ENCODE measurements around the gene SLAMF1. TPM values are rescaled to one million over a fixed set of nuclear protein-coding genes. Genes with fewer than 3 reads are reported as not detected.

Gene SLAMF1, protein sequence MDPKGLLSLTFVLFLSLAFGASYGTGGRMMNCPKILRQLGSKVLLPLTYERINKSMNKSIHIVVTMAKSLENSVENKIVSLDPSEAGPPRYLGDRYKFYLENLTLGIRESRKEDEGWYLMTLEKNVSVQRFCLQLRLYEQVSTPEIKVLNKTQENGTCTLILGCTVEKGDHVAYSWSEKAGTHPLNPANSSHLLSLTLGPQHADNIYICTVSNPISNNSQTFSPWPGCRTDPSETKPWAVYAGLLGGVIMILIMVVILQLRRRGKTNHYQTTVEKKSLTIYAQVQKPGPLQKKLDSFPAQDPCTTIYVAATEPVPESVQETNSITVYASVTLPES
- 1 to 10 TPM in 2 of 4 donors, under 1 TPM in 1, not detected in 1; 0.33 to 3.7 (median 3.2) TPM for total RNA-seq

DNA sequence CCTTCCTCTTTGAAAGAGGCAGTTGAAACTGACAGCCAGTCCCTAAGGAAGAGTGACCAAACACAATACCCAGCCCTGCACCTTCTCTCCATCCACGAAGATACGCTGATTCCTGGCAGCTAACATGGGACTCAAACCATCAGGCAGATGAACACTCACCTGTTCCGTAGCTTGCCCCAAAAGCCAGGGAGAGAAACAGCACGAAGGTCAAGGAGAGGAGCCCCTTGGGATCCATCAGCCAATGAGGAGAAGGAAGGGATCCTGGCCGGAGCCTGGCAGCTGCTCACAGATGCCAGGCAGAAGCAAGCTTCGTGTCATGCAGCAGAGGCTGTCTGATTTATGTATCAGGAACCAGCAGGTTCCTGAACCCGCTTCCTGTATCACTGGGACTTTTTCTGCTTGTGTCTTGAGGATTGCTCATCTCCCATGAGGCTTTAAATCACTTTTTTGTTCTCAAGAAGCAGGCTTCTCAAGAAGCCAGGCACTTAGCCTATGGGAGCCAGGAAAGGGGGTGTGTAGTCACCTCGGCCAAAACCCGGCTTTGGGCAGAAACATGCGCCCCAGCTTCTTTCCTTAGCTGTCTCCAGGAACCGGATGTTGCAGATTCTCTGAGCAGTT is at the start of gene SLAMF1:
TSS of gene SLAMF1 (minus strand) at position 334 of the 618 bp plus-strand sequence. CDS start at position 235, 99 bp downstream.
- TF ChIP-seq, protein P1, sequence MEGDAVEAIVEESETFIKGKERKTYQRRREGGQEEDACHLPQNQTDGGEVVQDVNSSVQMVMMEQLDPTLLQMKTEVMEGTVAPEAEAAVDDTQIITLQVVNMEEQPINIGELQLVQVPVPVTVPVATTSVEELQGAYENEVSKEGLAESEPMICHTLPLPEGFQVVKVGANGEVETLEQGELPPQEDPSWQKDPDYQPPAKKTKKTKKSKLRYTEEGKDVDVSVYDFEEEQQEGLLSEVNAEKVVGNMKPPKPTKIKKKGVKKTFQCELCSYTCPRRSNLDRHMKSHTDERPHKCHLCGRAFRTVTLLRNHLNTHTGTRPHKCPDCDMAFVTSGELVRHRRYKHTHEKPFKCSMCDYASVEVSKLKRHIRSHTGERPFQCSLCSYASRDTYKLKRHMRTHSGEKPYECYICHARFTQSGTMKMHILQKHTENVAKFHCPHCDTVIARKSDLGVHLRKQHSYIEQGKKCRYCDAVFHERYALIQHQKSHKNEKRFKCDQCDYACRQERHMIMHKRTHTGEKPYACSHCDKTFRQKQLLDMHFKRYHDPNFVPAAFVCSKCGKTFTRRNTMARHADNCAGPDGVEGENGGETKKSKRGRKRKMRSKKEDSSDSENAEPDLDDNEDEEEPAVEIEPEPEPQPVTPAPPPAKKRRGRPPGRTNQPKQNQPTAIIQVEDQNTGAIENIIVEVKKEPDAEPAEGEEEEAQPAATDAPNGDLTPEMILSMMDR (IDR thresholded peaks at IDR 0.05; ENCODE audit: low read depth): no peak

DNA sequence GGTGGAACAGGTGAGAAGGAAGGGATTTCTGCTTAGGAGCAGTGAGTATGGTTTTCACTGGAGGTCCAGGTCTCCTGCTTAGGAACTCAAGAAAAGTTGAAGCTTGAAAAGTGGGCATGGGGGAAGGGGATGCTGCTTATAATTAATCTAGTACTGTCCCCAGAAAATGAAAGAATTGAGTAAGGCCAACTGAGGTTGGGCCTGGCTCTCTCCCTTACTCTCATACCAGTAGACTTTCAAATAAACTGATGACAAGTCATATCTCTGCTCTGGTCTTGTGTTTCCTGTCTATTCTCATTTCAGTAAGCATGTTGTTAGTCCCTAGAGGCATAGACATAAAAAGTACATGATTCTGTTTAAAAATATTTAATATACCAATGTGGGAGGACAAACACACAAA is 38.4 kb upstream of the SLAMF1 start:
- TF ChIP-seq, protein P1 (IDR thresholded peaks at IDR 0.05; ENCODE audit: low read depth): no peak

DNA sequence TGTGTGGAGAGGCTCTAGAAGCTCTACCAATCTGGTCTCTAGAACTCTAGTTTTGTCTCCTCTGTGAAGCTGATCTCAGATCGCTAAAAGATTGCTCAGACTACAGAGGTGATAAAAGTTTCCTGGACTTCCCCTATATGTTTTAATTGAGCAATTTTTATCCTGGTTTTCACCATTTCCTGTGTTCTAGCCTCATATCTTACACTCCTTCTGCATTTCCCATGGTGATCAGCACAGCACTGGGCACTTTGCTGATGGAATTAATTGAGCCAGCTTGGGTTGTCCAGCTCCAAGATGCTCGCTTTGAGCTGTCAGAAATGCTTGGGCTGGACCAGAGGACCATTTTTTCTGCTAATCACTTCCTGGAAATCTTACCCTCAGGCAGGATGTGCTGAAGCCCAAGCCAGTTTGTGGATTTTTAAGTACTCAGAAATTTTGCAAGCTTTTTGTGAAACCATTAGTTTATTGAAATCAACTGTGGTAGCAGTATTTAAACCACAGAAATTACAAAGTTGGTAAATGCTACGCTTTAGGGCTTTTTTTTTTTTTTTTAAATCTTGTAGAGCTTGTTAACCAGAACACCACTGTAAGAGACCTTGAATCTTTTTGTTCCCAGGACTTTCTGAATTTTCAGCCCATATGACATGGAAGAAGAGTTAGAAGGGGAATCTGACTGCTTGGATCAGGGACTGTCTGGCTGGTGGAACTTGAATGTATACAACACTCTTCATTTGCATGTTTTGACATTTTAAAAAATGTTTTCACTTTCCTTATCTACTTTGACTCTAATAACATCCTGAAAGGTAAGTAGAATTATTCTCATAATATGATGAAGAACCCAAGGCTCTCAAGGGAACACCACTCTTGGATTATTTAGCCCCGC is 36.4 kb upstream of the SLAMF1 start:
- TF ChIP-seq, protein P1 (IDR thresholded peaks at IDR 0.05; ENCODE audit: low read depth): no peak

DNA sequence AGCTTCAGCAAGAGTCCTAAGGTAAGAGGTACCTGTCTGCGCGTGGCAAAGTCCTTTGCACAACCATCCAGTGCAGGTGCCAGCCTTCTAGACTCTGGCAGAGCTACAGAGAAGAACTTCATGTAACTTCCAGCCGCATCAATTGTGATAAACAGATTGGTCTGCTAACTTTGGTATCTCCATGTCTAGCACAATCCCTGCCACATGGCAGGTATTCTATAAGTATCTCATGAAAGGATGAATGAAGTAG is 35.0 kb upstream of the SLAMF1 start:
- TF ChIP-seq, protein P1 (IDR thresholded peaks at IDR 0.05; ENCODE audit: low read depth): no peak

DNA sequence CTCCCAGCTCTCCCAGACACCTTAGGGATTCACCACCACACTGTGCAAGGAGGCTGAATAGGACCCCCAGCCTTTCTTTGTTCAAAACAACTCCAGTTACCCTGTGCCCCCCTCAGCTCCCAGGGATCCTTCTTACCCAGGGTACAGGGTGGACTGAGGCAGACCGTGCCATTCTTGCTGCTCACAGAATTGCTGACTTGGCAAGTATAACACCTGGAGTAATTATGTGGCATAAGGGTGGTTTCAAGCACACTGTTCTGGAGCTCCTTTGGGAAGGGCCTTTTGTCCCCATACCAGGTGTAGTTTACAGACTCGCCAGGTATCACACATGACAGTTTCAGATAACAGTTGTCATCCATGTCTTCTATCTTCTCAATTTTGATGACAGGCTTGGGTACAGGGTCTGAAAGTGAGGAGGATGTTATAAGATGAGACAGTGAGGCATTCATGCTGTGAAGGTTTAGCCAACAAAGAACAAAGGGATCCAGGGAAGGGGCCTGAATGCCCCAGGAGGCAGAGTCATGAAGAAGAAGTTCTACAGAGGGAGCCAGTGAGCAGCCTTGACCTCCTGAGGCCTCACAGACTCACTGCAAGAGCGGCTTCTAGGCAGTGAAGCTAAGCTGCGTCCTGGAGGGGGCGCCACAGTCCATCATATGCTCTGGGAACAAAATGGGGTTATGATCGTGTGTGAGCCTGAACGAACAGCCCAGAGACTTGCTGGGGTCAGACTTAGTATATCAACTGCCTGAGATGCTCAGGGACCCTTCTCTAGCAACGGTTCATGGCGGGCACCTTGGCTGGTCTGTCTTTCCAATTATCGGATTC is 34.4 kb upstream of the SLAMF1 start:
- TF ChIP-seq, protein P1 (IDR thresholded peaks at IDR 0.05; ENCODE audit: low read depth): no peak

DNA sequence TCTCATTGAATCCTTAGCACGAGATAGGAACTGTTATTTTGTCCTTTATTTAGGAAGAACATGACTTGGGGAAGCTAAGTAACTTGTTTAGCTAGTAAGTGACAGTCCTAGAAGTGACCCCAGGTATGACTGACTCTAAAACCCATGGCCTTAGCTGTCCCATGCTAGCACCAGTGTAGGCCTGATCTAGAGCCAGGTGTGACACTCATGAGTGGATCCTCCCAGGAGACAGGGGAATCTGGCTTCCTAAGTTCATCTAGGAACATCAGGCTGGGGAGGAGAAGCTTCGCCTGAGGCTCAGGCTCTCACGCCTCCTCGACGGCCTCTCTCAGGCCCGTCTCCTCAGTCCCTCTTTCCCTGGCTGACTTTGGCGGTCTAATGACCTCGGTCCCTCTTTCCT is 33.6 kb upstream of the SLAMF1 start:
- TF ChIP-seq, protein P1 (IDR thresholded peaks at IDR 0.05; ENCODE audit: low read depth): no peak

Data from subcutaneous adipose tissue (tissue), 4 donors.